GM12873 (cell line): Measurements from ENCODE around the gene HPS4.

Source experiments
- CTCF ChIP-seq: IDR thresholded peaks from 2 replicates; pipeline ENCODE4 v1.5.1; 2012; ENCODE audit warnings: low read depth, mild to moderate bottlenecking, moderate library complexity, low read length, control low read depth; ENCODE audit not compliant: insufficient read depth; ENCODE audit errors: missing control alignments

HPS4 gene

GRCh38 chr22:26429458-26430286 is 53.9 kb downstream of the HPS4 start:
- TF ChIP-seq CTCF: no peak

GRCh38 chr22:26428515-26429457 is 54.8 kb downstream of the HPS4 start, which contains the start of gene ASPHD2:
ASPHD2 (plus strand) TSS chr22:26429260; CDS start chr22:26433616, 4,356 bp downstream.
- no peak for TF ChIP-seq CTCF

GRCh38 chr22:26426924-26427323 is 56.7 kb downstream of the HPS4 start:
- TF ChIP-seq CTCF: no peak

GRCh38 chr22:26418620-26419019 is 65.0 kb downstream of the HPS4 start:
- no peak for TF ChIP-seq CTCF

- no peak for TF ChIP-seq CTCF
Observed at GRCh38 chr22:26417406-26417805, 66.2 kb downstream of the HPS4 start.

- no peak for TF ChIP-seq CTCF
Observed at GRCh38 chr22:26416670-26417276, 66.8 kb downstream of the HPS4 start.
